Measurements from ENCODE around the gene SNCB. TPM values are rescaled to one million over a fixed set of nuclear protein-coding genes. Genes with fewer than 3 reads are reported as not detected.

The SNCB gene
- total and polyA plus RNA-seq, 8 donors = 0.21 to 0.68 (median 0.42) TPM; not detected in 2

DNA sequence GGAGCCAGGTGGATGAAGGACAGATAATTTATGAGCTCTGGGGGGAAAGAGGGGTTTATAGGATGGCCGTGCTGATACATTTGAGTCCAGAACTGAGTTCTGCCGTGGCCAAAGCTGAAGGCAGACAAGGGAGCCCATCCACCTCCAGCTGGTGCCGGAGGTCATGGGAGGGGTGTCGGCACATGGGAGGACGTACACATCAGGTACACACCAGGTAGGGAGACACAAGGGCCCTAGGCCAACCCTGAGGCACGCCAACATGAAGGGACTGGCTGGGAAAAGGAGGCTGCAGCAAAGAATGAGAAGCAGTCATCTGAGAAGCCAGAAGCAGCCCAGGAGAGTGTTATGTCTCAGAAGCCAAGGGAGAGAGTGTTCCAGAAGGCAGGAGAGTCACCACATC is 18.3 kb downstream of the SNCB start:
- H3K27ac ChIP-seq = no peak overlapping the region
- intact Hi-C loops (cut with DNase I) = no loop called here
- no peak overlapping the region for H3K4me3 ChIP-seq
- DNase-seq (no peak), ATAC-seq (no peak)
- TF ChIP-seq, protein P1, sequence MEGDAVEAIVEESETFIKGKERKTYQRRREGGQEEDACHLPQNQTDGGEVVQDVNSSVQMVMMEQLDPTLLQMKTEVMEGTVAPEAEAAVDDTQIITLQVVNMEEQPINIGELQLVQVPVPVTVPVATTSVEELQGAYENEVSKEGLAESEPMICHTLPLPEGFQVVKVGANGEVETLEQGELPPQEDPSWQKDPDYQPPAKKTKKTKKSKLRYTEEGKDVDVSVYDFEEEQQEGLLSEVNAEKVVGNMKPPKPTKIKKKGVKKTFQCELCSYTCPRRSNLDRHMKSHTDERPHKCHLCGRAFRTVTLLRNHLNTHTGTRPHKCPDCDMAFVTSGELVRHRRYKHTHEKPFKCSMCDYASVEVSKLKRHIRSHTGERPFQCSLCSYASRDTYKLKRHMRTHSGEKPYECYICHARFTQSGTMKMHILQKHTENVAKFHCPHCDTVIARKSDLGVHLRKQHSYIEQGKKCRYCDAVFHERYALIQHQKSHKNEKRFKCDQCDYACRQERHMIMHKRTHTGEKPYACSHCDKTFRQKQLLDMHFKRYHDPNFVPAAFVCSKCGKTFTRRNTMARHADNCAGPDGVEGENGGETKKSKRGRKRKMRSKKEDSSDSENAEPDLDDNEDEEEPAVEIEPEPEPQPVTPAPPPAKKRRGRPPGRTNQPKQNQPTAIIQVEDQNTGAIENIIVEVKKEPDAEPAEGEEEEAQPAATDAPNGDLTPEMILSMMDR (IDR thresholded peaks at IDR 0.05) = no peak
- H3K36me3 ChIP-seq = no peaks in the 10 kb centered on the region
- H3K9me3 ChIP-seq = no peaks in the 10 kb centered on the region
- H3K4me1 ChIP-seq = peaks cover 0 to 19% of the 10 kb centered on the region in 2 donors
- H3K27me3 ChIP-seq = peaks cover 0 to 83% of the 10 kb centered on the region in 2 donors

DNA sequence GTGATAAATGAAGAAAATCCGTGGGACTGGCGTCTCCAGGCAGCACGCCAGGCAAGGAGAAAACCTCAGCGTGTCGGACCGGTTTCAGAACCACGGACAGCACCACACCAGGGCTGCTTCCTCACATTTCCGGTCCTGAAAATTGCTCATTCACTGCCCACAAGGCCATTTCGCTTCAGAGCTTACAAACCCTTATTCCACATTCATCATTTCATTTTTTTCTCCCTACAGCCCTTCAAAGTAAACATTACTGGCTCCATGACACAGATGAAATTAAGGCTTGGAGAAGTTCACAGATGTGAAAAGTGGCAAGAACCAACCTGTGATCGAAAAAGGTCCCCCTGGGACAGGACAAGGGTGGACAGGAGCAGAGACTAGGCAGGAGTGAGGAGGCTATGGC is 18.9 kb downstream of the SNCB start:
- peak in 3 of 4 donors; percentile 70 to 87 (median 75) for DNase-seq
- Histone ChIP-seq H3K27me3 (peaks cover 0 to 77% of the 10 kb centered on the region in 2 donors), H3K36me3 (no peaks in the 10 kb centered on the region), H3K9me3 (no peaks in the 10 kb centered on the region), H3K27ac (no peak overlapping the region), H3K4me3 (no peak overlapping the region), H3K4me1 (peaks cover 0 to 19% of the 10 kb centered on the region in 2 donors)
- intact Hi-C loops (cut with DNase I) = no loop called here
- ATAC-seq = peak; percentile 57
- TF ChIP-seq, protein P1 (IDR thresholded peaks at IDR 0.05) = no peak

DNA sequence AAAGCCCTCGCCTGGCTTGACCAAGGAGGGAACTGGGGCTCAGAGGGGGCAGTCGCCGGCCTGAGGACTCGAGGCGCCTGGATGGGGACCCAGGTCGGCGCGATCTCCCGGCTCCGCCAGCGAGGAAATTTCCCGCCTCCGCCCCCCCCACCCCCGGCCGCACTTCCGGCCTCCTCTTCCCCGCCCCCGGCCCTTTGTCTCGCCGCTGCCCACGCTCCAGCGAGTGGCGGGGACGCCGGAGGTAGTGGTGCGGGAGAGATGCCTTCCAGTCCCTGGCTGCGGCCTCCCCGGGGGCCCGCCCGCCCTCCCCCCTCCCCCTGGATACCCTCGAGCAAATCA is 19.9 kb downstream of the SNCB start:
- ATAC-seq (no peak), DNase-seq (no peak)
- intact Hi-C loops (cut with DNase I) = no loop called here

DNA sequence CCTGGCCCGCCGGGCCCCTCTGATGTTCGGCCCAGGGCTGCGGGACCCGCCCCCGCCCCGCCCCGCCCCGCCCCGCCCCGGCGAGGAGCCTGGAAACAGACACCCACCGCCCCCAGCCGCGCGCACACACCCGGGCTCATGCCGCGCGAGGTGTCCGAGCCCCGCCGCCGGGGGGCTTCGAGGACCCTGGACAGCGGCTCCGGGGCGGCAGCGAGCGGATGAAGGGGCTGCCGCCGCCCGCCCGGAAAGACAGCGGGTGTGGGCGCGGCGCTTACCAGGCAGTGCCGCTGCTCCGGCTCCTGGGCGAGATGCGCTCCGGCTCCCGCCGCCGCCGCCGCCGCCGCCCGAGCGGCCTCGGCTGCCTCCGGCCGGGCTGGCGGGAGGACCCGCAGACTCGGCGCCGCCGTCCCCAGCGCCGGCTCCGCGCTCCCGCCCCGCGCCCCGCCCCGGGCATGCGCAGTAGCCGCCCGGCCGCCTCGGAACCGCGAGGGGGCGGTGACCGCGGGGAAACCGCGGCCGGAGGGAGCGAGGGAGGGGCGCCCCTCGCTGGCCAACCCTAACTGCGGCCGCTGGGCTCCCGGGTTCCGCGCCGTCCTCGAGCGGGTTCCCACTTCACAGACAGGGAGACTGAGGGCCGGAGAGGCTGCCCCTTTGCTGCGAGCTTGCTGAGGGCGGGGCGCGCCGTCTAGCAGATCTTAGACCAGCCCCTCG is 20.5 kb downstream of the SNCB start, which contains the start of gene GPRIN1:
GPRIN1 (minus strand) TSS at position 433 of the 711 bp plus-strand sequence. CDS start 10,322 bp downstream, outside the sequence.
- TF ChIP-seq, protein P1 (IDR thresholded peaks at IDR 0.05) = no peak
- Histone ChIP-seq H3K4me1 (peaks cover 0 to 19% of the 10 kb centered on the region in 2 donors), H3K36me3 (no peaks in the 10 kb centered on the region), H3K27me3 (peaks cover 0 to 63% of the 10 kb centered on the region in 2 donors), H3K9me3 (no peaks in the 10 kb centered on the region), H3K27ac (no peak within 1 kb of the TSS), H3K4me3 (peak within 1 kb of the TSS; percentile 52 to 75)
- peak in 3 of 4 donors; percentile 20 to 92 (median 48) for DNase-seq
- ATAC-seq = peak; percentile 87
- intact Hi-C loops (cut with DNase I) = no loop called here

More for the DNA sequence above, 19.9 kb downstream of the SNCB start:
- Histone ChIP-seq H3K4me1 (peaks cover 0 to 19% of the 10 kb centered on the region in 2 donors), H3K4me3 (peak overlapping the region; percentile 52 to 75), H3K27ac (no peak overlapping the region), H3K9me3 (no peaks in the 10 kb centered on the region), H3K36me3 (no peaks in the 10 kb centered on the region), H3K27me3 (peaks cover 0 to 67% of the 10 kb centered on the region in 2 donors)
- TF ChIP-seq, protein P1 (IDR thresholded peaks at IDR 0.05) = no peak

DNA sequence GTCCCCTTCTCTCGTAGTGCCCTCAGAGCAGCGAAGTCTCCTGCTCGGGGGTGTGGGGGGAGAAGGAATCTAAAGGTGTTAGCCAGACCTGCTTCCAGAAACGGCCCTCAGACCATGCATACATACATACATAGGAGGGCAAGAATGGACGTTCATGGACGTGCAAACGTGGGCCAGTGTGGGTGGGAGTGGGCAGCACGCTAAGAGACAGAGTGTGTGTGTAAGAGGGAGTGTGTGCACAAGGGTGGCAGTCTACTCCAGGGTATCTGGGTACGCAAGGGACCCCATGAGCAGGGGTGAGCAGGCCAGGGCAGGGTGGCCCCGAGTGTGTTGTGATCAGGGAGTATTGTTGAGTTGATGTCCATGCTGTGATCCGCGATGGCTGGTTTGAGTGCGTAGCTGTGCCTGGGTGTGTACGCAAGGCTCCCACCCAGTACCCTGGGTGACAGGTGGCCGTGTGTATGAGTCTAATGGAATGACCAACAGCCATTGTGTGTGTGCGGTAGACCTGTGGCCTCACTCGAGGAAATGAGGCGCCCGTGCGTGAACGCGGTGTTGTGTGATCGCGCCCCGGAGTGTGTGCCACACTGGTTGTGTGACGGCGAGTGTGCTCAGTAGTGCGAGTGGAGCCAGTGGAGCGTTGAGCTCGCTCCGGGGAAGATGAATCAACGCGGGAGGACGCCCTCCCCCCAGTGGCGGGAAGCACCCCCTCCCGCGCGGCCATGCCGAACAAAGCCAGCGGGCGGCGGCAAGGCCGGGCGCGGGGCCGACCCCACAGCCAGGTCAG is 21.2 kb downstream of the SNCB start:
- no peaks in the 10 kb centered on the region for H3K36me3 ChIP-seq
- DNase-seq (no peak), ATAC-seq (no peak)
- no peaks in the 10 kb centered on the region for H3K9me3 ChIP-seq
- H3K27me3 ChIP-seq = peaks cover 0 to 58% of the 10 kb centered on the region in 2 donors
- TF ChIP-seq, protein P1 (IDR thresholded peaks at IDR 0.05) = no peak
- H3K27ac ChIP-seq = no peak overlapping the region
- peaks cover 0 to 19% of the 10 kb centered on the region in 2 donors for H3K4me1 ChIP-seq
- intact Hi-C loops (cut with DNase I) = no loop called here
- peak overlapping the region; percentile 52 to 75 for H3K4me3 ChIP-seq

Measured in left lung (tissue), 10 donors.